ENCODE data around the gene C14orf132.

Gene C14orf132

GRCh38 chr14:96056509-96057422 lies 17.6 kb downstream of the C14orf132 start:
- no peaks in the 10 kb centered on the region for H3K4me1 ChIP-seq (ENCODE audit: control insufficient read depth, insufficient read depth, low read length)
- no peak overlapping the region for H3K9ac ChIP-seq (ENCODE audit: low read length)
- H3K36me3 ChIP-seq (ENCODE audit: control insufficient read depth, insufficient read depth, low read length), result no peaks in the 10 kb centered on the region
- H3K9me3 ChIP-seq (ENCODE audit: control insufficient read depth, low read length), result no peaks in the 10 kb centered on the region
- H3K4me3 ChIP-seq (ENCODE audit: low read length), result no peak overlapping the region
- H3K27me3 ChIP-seq (ENCODE audit: control insufficient read depth, insufficient read depth, low read length), result no peaks in the 10 kb centered on the region

- Histone ChIP-seq H3K9ac (ENCODE audit: low read length) (no peak overlapping the region), H3K9me3 (ENCODE audit: control insufficient read depth, low read length) (no peaks in the 10 kb centered on the region), H3K4me3 (ENCODE audit: low read length) (no peak overlapping the region), H3K27me3 (ENCODE audit: control insufficient read depth, insufficient read depth, low read length) (no peaks in the 10 kb centered on the region), H3K36me3 (ENCODE audit: control insufficient read depth, insufficient read depth, low read length) (no peaks in the 10 kb centered on the region), H3K4me1 (ENCODE audit: control insufficient read depth, insufficient read depth, low read length) (no peaks in the 10 kb centered on the region)
Measured at GRCh38 chr14:96057738-96058137, 18.6 kb downstream of the C14orf132 start.

- Histone ChIP-seq H3K36me3 (ENCODE audit: control insufficient read depth, insufficient read depth, low read length) (no peaks in the 10 kb centered on the region), H3K27me3 (ENCODE audit: control insufficient read depth, insufficient read depth, low read length) (no peaks in the 10 kb centered on the region), H3K9me3 (ENCODE audit: control insufficient read depth, low read length) (no peaks in the 10 kb centered on the region), H3K4me1 (ENCODE audit: control insufficient read depth, insufficient read depth, low read length) (no peaks in the 10 kb centered on the region), H3K4me3 (ENCODE audit: low read length) (no peak overlapping the region), H3K9ac (ENCODE audit: low read length) (no peak overlapping the region)
Measured at GRCh38 chr14:96058576-96059200, 19.5 kb downstream of the C14orf132 start.

GRCh38 chr14:96059519-96060135 lies 20.5 kb downstream of the C14orf132 start:
- Histone ChIP-seq H3K36me3 (ENCODE audit: control insufficient read depth, insufficient read depth, low read length) (no peaks in the 10 kb centered on the region), H3K4me3 (ENCODE audit: low read length) (no peak overlapping the region), H3K4me1 (ENCODE audit: control insufficient read depth, insufficient read depth, low read length) (no peaks in the 10 kb centered on the region), H3K9ac (ENCODE audit: low read length) (no peak overlapping the region), H3K27me3 (ENCODE audit: control insufficient read depth, insufficient read depth, low read length) (no peaks in the 10 kb centered on the region), H3K9me3 (ENCODE audit: control insufficient read depth, low read length) (no peaks in the 10 kb centered on the region)

- H3K9ac ChIP-seq (ENCODE audit: low read length), result no peak overlapping the region
- no peaks in the 10 kb centered on the region for H3K27me3 ChIP-seq (ENCODE audit: control insufficient read depth, insufficient read depth, low read length)
- H3K4me3 ChIP-seq (ENCODE audit: low read length), result no peak overlapping the region
- no peaks in the 10 kb centered on the region for H3K4me1 ChIP-seq (ENCODE audit: control insufficient read depth, insufficient read depth, low read length)
- no peaks in the 10 kb centered on the region for H3K36me3 ChIP-seq (ENCODE audit: control insufficient read depth, insufficient read depth, low read length)
- H3K9me3 ChIP-seq (ENCODE audit: control insufficient read depth, low read length), result no peaks in the 10 kb centered on the region
Measured at GRCh38 chr14:96060186-96060933, 21.2 kb downstream of the C14orf132 start.

GRCh38 chr14:96062010-96062409 lies 22.8 kb downstream of the C14orf132 start:
- Histone ChIP-seq H3K27me3 (ENCODE audit: control insufficient read depth, insufficient read depth, low read length) (no peaks in the 10 kb centered on the region), H3K9ac (ENCODE audit: low read length) (no peak overlapping the region), H3K9me3 (ENCODE audit: control insufficient read depth, low read length) (no peaks in the 10 kb centered on the region), H3K36me3 (ENCODE audit: control insufficient read depth, insufficient read depth, low read length) (no peaks in the 10 kb centered on the region), H3K4me3 (ENCODE audit: low read length) (no peak overlapping the region), H3K4me1 (ENCODE audit: control insufficient read depth, insufficient read depth, low read length) (no peaks in the 10 kb centered on the region)

GRCh38 chr14:96062506-96062905 lies 23.3 kb downstream of the C14orf132 start:
- Histone ChIP-seq H3K9me3 (ENCODE audit: control insufficient read depth, low read length) (no peaks in the 10 kb centered on the region), H3K27me3 (ENCODE audit: control insufficient read depth, insufficient read depth, low read length) (no peaks in the 10 kb centered on the region), H3K36me3 (ENCODE audit: control insufficient read depth, insufficient read depth, low read length) (no peaks in the 10 kb centered on the region), H3K4me3 (ENCODE audit: low read length) (no peak overlapping the region), H3K9ac (ENCODE audit: low read length) (no peak overlapping the region), H3K4me1 (ENCODE audit: control insufficient read depth, insufficient read depth, low read length) (no peaks in the 10 kb centered on the region)

- H3K9ac ChIP-seq (ENCODE audit: low read length), result no peak overlapping the region
- H3K36me3 ChIP-seq (ENCODE audit: control insufficient read depth, insufficient read depth, low read length), result no peaks in the 10 kb centered on the region
- no peaks in the 10 kb centered on the region for H3K9me3 ChIP-seq (ENCODE audit: control insufficient read depth, low read length)
- no peak overlapping the region for H3K4me3 ChIP-seq (ENCODE audit: low read length)
- H3K4me1 ChIP-seq (ENCODE audit: control insufficient read depth, insufficient read depth, low read length), result no peaks in the 10 kb centered on the region
- no peaks in the 10 kb centered on the region for H3K27me3 ChIP-seq (ENCODE audit: control insufficient read depth, insufficient read depth, low read length)
Measured at GRCh38 chr14:96064866-96065265, 25.7 kb downstream of the C14orf132 start.

GRCh38 chr14:96065661-96066459 lies 26.7 kb downstream of the C14orf132 start:
- Histone ChIP-seq H3K4me3 (ENCODE audit: low read length) (no peak overlapping the region), H3K9me3 (ENCODE audit: control insufficient read depth, low read length) (no peaks in the 10 kb centered on the region), H3K36me3 (ENCODE audit: control insufficient read depth, insufficient read depth, low read length) (no peaks in the 10 kb centered on the region), H3K4me1 (ENCODE audit: control insufficient read depth, insufficient read depth, low read length) (no peaks in the 10 kb centered on the region), H3K9ac (ENCODE audit: low read length) (no peak overlapping the region), H3K27me3 (ENCODE audit: control insufficient read depth, insufficient read depth, low read length) (no peaks in the 10 kb centered on the region)

GRCh38 chr14:96066976-96067375 lies 27.8 kb downstream of the C14orf132 start:
- Histone ChIP-seq H3K4me3 (ENCODE audit: low read length) (no peak overlapping the region), H3K9me3 (ENCODE audit: control insufficient read depth, low read length) (no peaks in the 10 kb centered on the region), H3K4me1 (ENCODE audit: control insufficient read depth, insufficient read depth, low read length) (no peaks in the 10 kb centered on the region), H3K27me3 (ENCODE audit: control insufficient read depth, insufficient read depth, low read length) (no peaks in the 10 kb centered on the region), H3K36me3 (ENCODE audit: control insufficient read depth, insufficient read depth, low read length) (no peaks in the 10 kb centered on the region), H3K9ac (ENCODE audit: low read length) (no peak overlapping the region)
